HG03045 (cell line): ENCODE measurements around the gene SPTAN1.

ENCODE experiments used
- ATAC-seq: cut with Tn5 transposase; IDR thresholded peaks from one replicate; pipeline ENCODE4 v1.9.1; 2021; ENCODE audit warnings: mild to moderate bottlenecking, moderate library complexity; ENCODE audit not compliant: unreplicated experiment

Gene SPTAN1

GRCh38 chr9:128595471-128595870 is 43.1 kb downstream of the SPTAN1 start:
- no peak for ATAC-seq

GRCh38 chr9:128600099-128600498 is 47.7 kb downstream of the SPTAN1 start:
- no peak for ATAC-seq

GRCh38 chr9:128603697-128604096 is 51.3 kb downstream of the SPTAN1 start:
- ATAC-seq = no peak

- no peak for ATAC-seq
Observed at GRCh38 chr9:128607642-128608350, 55.4 kb downstream of the SPTAN1 start.

- ATAC-seq = no peak
Observed at GRCh38 chr9:128610897-128611296, 58.5 kb downstream of the SPTAN1 start.

GRCh38 chr9:128611600-128612394 is 59.4 kb downstream of the SPTAN1 start:
- no peak for ATAC-seq

- no peak for ATAC-seq
Observed at GRCh38 chr9:128614728-128615127, 62.3 kb downstream of the SPTAN1 start.

GRCh38 chr9:128615571-128615970 is 63.2 kb downstream of the SPTAN1 start:
- ATAC-seq = no peak

GRCh38 chr9:128617943-128618342 is 65.6 kb downstream of the SPTAN1 start:
- no peak for ATAC-seq

GRCh38 chr9:128619127-128619526 is 66.7 kb downstream of the SPTAN1 start:
- no peak for ATAC-seq

- no peak for ATAC-seq
Observed at GRCh38 chr9:128619779-128620178, 67.4 kb downstream of the SPTAN1 start.

- ATAC-seq = no peak
Observed at GRCh38 chr9:128621730-128622455, 69.5 kb downstream of the SPTAN1 start.

GRCh38 chr9:128624566-128624965 is 72.2 kb downstream of the SPTAN1 start:
- ATAC-seq = no peak

GRCh38 chr9:128625391-128626146 is 73.2 kb downstream of the SPTAN1 start:
- ATAC-seq = no peak

GRCh38 chr9:128626181-128626580 is 73.8 kb downstream of the SPTAN1 start:
- ATAC-seq = no peak

GRCh38 chr9:128627127-128627715 is 74.8 kb downstream of the SPTAN1 start:
- ATAC-seq = no peak

- ATAC-seq = no peak
Observed at GRCh38 chr9:128627906-128628305, 75.5 kb downstream of the SPTAN1 start.

GRCh38 chr9:128628471-128629048 is 76.2 kb downstream of the SPTAN1 start:
- ATAC-seq = no peak

GRCh38 chr9:128629136-128629535 is 76.7 kb downstream of the SPTAN1 start:
- ATAC-seq = no peak

- ATAC-seq = no peak
Observed at GRCh38 chr9:128629852-128630545, 77.6 kb downstream of the SPTAN1 start.
